ENCODE measurements around the gene DENR. TPM values are rescaled to one million over a fixed set of nuclear protein-coding genes. Genes with fewer than 3 reads are reported as not detected.
A peak's percentile ranks its signal among the peaks of the same experiment; 100 is the strongest.

DENR gene
- total and polyA plus RNA-seq, 2 of the 13 experiments (the other 11 are each of a cell fraction or from before 2014, with no cell fraction given): 30.0 to 59.1 TPM

DNA sequence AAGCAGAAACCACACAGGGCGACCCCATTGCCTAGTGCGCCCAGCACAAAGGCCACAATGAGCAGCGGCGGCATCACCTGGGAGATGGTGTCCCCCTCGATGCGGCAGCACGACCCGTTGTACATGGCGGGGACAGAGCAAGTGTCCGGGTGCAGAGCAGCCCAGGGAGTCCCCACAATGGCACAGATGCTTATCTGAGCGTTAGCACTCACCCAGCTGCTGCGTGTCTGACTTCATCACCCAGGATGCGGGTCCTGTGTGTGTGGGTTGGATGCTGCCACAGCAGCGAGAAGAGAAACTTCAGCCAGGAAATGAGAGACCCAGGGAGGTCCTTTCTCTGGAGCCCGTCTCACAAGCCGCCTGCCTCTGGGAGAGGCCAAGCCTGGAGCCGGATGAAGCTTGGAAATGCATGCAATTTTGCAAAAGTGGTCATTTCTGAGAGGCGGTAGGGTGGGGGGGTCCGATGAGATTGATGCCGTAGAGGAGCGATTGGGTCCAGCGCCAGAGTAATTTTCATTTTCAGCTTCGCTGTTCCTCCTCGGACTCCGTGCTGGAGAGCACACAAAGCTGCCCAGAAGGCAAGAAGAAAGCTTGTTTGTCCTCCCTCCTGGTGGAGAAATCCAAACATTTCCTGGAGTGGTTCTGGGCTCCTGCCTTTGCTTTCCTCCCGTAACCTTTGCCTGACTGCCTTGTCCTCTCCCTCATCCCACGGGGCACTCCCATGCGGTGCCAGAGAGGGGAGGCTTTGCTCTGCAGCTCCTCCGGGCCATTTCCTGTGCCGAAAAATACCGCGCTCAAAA is 22.2 kb upstream of the DENR start, which contains the start of gene HCAR1 (continued):
- TF ChIP-seq ZNF354B (CRISPR knock-in tag; IDR thresholded peaks at IDR 0.05) (no peak), ZNF552 (CRISPR knock-in tag; IDR thresholded peaks at IDR 0.05; ENCODE audit: borderline replicate concordance) (no peak), AKAP8 (CRISPR knock-in tag; IDR thresholded peaks at IDR 0.05) (no peak), SAFB2 (CRISPR knock-in tag; IDR thresholded peaks at IDR 0.05; ENCODE audit: borderline replicate concordance, low read depth) (no peak), KLF9 (CRISPR knock-in tag; IDR thresholded peaks at IDR 0.05; ENCODE audit: low read depth) (no peak), POLR2G (IDR thresholded peaks at IDR 0.05; ENCODE audit: low read depth, low read length) (no peak), NFE2L1 (CRISPR knock-in tag; IDR thresholded peaks at IDR 0.05; ENCODE audit: borderline replicate concordance) (no peak), ATF1 (CRISPR knock-in tag; IDR thresholded peaks at IDR 0.05) (no peak), ZNF543 (CRISPR knock-in tag; IDR thresholded peaks at IDR 0.05) (no peak), YEATS4 (CRISPR knock-in tag; IDR thresholded peaks at IDR 0.05; ENCODE audit: borderline replicate concordance) (no peak), JARID2 (CRISPR knock-in tag; IDR thresholded peaks at IDR 0.05; ENCODE audit: insufficient replicate concordance) (no peak), HOXA3 (CRISPR knock-in tag; IDR thresholded peaks at IDR 0.05) (0 out of 2 replicates have a peak, but pooled peaks have one; percentile 18), ZNF441 (CRISPR knock-in tag; IDR thresholded peaks at IDR 0.05; ENCODE audit: borderline replicate concordance) (no peak), SMAD3 (CRISPR knock-in tag; IDR thresholded peaks at IDR 0.05) (no peak), PAWR (CRISPR knock-in tag; IDR thresholded peaks at IDR 0.05; ENCODE audit: borderline replicate concordance) (no peak), CCDC6 (CRISPR knock-in tag; IDR thresholded peaks at IDR 0.05) (no peak; the same call in 1 of the 2 replicates), ATRX (CRISPR knock-in tag; IDR thresholded peaks at IDR 0.05; ENCODE audit: borderline replicate concordance) (no peak), ZNF446 (CRISPR knock-in tag; IDR thresholded peaks at IDR 0.05) (no peak), NCOA5 (CRISPR knock-in tag; IDR thresholded peaks at IDR 0.05) (no peak)
- TF ChIP-seq, protein P1, sequence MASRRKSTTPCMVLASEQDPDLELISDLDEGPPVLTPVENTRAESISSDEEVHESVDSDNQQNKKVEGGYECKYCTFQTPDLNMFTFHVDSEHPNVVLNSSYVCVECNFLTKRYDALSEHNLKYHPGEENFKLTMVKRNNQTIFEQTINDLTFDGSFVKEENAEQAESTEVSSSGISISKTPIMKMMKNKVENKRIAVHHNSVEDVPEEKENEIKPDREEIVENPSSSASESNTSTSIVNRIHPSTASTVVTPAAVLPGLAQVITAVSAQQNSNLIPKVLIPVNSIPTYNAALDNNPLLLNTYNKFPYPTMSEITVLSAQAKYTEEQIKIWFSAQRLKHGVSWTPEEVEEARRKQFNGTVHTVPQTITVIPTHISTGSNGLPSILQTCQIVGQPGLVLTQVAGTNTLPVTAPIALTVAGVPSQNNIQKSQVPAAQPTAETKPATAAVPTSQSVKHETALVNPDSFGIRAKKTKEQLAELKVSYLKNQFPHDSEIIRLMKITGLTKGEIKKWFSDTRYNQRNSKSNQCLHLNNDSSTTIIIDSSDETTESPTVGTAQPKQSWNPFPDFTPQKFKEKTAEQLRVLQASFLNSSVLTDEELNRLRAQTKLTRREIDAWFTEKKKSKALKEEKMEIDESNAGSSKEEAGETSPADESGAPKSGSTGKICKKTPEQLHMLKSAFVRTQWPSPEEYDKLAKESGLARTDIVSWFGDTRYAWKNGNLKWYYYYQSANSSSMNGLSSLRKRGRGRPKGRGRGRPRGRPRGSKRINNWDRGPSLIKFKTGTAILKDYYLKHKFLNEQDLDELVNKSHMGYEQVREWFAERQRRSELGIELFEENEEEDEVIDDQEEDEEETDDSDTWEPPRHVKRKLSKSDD (CRISPR knock-in tag; IDR thresholded peaks at IDR 0.05; ENCODE audit: low read depth): no peak
- TF ChIP-seq, protein P2, sequence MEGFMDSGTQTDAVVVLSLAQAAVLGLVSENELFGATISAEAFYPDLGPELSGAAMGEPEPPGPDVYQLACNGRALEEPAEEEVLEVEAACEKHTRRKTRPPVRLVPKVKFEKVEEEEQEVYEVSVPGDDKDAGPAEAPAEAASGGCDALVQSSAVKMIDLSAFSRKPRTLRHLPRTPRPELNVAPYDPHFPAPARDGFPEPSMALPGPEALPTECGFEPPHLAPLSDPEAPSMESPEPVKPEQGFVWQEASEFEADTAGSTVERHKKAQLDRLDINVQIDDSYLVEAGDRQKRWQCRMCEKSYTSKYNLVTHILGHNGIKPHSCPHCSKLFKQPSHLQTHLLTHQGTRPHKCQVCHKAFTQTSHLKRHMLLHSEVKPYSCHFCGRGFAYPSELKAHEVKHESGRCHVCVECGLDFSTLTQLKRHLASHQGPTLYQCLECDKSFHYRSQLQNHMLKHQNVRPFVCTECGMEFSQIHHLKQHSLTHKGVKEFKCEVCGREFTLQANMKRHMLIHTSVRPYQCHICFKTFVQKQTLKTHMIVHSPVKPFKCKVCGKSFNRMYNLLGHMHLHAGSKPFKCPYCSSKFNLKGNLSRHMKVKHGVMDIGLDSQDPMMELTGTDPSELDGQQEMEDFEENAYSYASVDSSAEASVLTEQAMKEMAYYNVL (CRISPR knock-in tag; IDR thresholded peaks at IDR 0.05; ENCODE audit: borderline replicate concordance): peak; percentile 68; the same call in 1 of the 2 replicates
- TF ChIP-seq, protein P3, sequence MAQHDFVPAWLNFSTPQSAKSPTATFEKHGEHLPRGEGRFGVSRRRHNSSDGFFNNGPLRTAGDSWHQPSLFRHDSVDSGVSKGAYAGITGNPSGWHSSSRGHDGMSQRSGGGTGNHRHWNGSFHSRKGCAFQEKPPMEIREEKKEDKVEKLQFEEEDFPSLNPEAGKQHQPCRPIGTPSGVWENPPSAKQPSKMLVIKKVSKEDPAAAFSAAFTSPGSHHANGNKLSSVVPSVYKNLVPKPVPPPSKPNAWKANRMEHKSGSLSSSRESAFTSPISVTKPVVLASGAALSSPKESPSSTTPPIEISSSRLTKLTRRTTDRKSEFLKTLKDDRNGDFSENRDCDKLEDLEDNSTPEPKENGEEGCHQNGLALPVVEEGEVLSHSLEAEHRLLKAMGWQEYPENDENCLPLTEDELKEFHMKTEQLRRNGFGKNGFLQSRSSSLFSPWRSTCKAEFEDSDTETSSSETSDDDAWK (CRISPR knock-in tag; IDR thresholded peaks at IDR 0.05): no peak
- TF ChIP-seq, protein P4, sequence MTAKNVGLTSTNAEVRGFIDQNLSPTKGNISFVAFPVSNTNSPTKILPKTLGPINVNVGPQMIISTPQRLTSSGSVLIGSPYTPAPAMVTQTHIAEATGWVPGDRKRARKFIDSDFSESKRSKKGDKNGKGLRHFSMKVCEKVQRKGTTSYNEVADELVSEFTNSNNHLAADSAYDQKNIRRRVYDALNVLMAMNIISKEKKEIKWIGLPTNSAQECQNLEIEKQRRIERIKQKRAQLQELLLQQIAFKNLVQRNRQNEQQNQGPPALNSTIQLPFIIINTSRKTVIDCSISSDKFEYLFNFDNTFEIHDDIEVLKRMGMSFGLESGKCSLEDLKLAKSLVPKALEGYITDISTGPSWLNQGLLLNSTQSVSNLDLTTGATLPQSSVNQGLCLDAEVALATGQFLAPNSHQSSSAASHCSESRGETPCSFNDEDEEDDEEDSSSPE (CRISPR knock-in tag; IDR thresholded peaks at IDR 0.05): 0 out of 2 replicates have a peak, but pooled peaks have one; percentile 27
